Measurements from ENCODE around the gene NPTXR. TPM values are rescaled to one million over a fixed set of nuclear protein-coding genes. Genes with fewer than 3 reads are reported as not detected.
"Not testable (repeated sequence)": the region's sequence is repeated elsewhere in the genome, so short reads cannot be mapped to it uniquely, and the experiment has no call there.

Gene NPTXR
- total and polyA plus RNA-seq, 3 donors from 2014 or later: 3.9 to 14.1 (median 12.6) TPM

DNA sequence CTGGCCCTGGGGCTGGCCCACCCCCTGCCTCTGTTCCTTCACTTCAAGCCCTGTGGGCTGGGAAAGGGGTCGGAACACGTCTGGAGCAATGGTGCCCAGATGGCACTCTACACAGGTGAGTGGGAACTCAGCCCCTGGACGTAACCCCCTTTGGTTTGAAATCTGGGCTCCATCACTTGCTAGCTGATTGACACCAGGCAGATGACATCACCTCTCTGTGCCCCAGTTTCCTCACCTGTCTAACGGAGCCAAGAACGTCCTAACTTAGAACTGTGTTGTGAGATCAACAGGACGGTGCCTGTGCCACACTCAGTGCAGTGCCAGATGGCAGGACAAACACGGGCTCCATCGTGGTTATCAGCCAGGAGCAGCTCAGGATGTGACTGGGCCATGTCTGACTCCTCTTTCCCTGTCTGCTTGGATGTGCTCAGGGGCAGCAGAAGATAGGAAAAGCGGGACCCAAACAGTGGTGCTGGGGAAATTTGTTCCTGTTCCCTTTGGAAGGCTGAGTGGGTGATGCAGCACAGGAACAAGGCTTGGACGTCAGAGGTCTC, 24.4 kb downstream of the NPTXR start:
- TF ChIP-seq, protein P1, sequence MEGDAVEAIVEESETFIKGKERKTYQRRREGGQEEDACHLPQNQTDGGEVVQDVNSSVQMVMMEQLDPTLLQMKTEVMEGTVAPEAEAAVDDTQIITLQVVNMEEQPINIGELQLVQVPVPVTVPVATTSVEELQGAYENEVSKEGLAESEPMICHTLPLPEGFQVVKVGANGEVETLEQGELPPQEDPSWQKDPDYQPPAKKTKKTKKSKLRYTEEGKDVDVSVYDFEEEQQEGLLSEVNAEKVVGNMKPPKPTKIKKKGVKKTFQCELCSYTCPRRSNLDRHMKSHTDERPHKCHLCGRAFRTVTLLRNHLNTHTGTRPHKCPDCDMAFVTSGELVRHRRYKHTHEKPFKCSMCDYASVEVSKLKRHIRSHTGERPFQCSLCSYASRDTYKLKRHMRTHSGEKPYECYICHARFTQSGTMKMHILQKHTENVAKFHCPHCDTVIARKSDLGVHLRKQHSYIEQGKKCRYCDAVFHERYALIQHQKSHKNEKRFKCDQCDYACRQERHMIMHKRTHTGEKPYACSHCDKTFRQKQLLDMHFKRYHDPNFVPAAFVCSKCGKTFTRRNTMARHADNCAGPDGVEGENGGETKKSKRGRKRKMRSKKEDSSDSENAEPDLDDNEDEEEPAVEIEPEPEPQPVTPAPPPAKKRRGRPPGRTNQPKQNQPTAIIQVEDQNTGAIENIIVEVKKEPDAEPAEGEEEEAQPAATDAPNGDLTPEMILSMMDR (IDR thresholded peaks at IDR 0.05): no peak
- TF ChIP-seq POLR2A (IDR thresholded peaks at IDR 0.05): no peak
- H3K9me3 ChIP-seq: no peaks in the 10 kb centered on the region
- no peak for DNase-seq
- H3K27me3 ChIP-seq: no peaks in the 10 kb centered on the region
- intact Hi-C loops (cut with DNase I; ENCODE audit: low total_unique reads): no loop called here
- H3K4me3 ChIP-seq: no peak overlapping the region
- 81 to 93% methylated on average over 9 to 10 of the region's 10 CpGs for WGBS, 2 donors
- H3K27ac ChIP-seq: no peak overlapping the region
- no peaks in the 10 kb centered on the region for H3K36me3 ChIP-seq (ENCODE audit: low read depth, missing control alignments)
- no peaks in the 10 kb centered on the region for H3K4me1 ChIP-seq

DNA sequence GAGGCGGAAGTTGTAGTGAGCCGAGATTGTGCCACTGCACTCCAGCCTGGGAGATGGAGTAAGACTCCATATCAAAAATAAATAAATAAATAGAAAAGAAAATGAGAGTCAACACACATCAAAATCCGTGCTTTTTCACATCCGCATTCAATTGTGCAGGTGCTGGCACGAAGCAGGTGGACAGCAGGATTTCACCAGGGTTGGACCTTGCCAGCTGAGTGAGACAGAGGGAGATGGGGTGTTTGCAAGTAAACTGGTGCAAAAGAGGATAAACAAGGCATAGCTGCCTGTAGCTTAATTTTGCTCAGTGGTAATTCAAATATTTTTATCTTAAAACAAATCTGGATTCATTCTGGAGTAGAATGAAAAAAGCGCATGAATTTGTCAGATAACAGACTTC, 26.6 kb downstream of the NPTXR start:
- Histone ChIP-seq H3K36me3 (ENCODE audit: low read depth, missing control alignments) (no peaks in the 10 kb centered on the region), H3K4me1 (no peaks in the 10 kb centered on the region), H3K9me3 (no peaks in the 10 kb centered on the region), H3K27me3 (no peaks in the 10 kb centered on the region), H3K27ac (no peak overlapping the region), H3K4me3 (no peak overlapping the region)
- DNase-seq: no peak
- WGBS, 2 donors: 91 to 96% methylated on average over 6 of the region's 6 CpGs
- intact Hi-C loops (cut with DNase I; ENCODE audit: low total_unique reads): no loop called here
- no peak for TF ChIP-seq POLR2A (IDR thresholded peaks at IDR 0.05)
- TF ChIP-seq, protein P1 (IDR thresholded peaks at IDR 0.05): no peak

DNA sequence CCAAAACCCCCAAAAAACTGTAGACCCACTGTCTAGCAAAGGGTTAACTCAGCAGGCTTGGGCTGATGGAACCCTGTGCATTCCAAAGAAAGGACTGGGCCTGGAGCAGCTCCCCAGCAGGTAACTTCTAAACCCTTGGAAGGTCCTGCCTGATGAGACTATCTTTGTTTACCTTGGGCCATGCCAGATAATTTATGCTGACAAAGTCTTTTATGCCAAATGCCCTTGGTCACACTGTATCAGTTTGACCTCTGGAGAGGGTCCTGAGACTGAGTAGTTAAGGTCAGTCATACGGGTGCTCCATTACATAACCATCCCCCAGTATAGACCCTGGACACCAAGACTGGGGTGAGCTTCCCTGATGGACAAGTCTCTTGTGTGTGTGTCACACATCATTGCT, 28.0 kb downstream of the NPTXR start:
- intact Hi-C loops (cut with DNase I; ENCODE audit: low total_unique reads): no loop called here
- TF ChIP-seq, protein P1 (IDR thresholded peaks at IDR 0.05): no peak
- TF ChIP-seq POLR2A (IDR thresholded peaks at IDR 0.05): no peak
- no peak for DNase-seq
- Histone ChIP-seq H3K27me3 (no peaks in the 10 kb centered on the region), H3K27ac (no peak overlapping the region), H3K4me3 (no peak overlapping the region), H3K4me1 (no peaks in the 10 kb centered on the region), H3K36me3 (ENCODE audit: low read depth, missing control alignments) (no peaks in the 10 kb centered on the region), H3K9me3 (no peaks in the 10 kb centered on the region)
- 33 to 76% methylated on average over 1 of the region's 1 CpG for WGBS, 2 donors

DNA sequence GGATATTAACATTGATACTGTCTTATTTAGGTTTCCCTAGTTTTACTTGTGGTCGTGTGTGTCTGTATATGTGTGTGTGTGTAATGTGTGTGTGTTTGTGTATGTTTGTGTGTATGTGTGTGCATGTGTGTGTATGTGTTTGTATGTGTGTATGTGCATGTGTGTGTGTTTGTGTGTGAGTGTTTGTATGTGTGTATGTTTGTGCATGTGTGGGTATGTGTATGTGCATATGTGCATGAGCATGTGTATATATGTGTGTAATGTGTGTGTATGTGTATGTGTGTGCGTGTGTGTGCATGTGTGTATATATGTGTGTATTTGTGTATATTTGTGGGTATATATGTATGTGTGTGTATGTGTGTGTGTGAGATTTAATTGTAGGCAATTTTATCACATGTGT, 32.6 kb downstream of the NPTXR start:
- Histone ChIP-seq H3K27me3 (no peaks in the 10 kb centered on the region), H3K4me1 (no peaks in the 10 kb centered on the region), H3K27ac (no peak overlapping the region), H3K4me3 (no peak overlapping the region), H3K36me3 (ENCODE audit: low read depth, missing control alignments) (no peaks in the 10 kb centered on the region), H3K9me3 (no peaks in the 10 kb centered on the region)
- no peak for DNase-seq
- TF ChIP-seq, protein P1 (IDR thresholded peaks at IDR 0.05): no peak
- no peak for TF ChIP-seq POLR2A (IDR thresholded peaks at IDR 0.05)
- 85 to 90% methylated on average over 2 of the region's 2 CpGs for WGBS, 2 donors
- intact Hi-C loops (cut with DNase I; ENCODE audit: low total_unique reads): no loop called here

DNA sequence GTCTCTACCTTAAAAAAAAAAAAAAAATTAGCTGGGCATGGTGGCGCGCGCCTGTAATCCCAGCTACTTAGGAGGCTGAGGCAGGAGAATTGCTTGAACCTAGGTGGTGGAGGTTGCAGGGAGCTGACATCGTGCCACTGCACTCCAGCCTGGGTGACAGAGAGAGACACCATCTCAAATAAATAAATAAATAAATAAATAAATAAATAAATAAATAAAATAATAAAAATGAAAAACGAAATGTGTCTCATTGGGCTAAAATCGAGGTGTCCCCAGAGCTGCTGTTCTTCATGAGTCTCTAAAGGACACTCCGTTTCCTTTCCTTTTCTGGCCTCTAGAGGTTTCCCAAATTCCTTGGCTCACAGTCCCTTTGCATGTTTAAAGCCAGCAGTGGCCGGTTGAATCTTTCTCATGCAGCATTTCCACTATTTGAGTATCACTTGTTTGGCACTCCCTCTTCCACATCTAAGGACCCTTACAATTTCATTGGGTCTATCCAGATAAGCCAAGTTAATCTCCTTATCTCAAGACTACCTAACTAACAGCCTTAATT, 38.7 kb downstream of the NPTXR start:
- H3K9me3 ChIP-seq; DNase-seq; H3K27me3 ChIP-seq; H3K4me1 ChIP-seq; H3K4me3 ChIP-seq; H3K27ac ChIP-seq; intact Hi-C loops (cut with DNase I; ENCODE audit: low total_unique reads); H3K36me3 ChIP-seq (ENCODE audit: low read depth, missing control alignments): not testable (repeated sequence)
- WGBS, 2 donors: 72 to 80% methylated on average over 8 of the region's 8 CpGs
